GM12878 (cell line): ENCODE measurements around the gene CRELD2. TPM values are rescaled to one million over a fixed set of nuclear protein-coding genes. Genes with fewer than 3 reads are reported as not detected.

Source experiments
- ATAC-seq: fragments of 200-7000 bp; cut with Tn5 transposase; 3 replicates; pipeline ENCODE4 v1.9.1; 2020; ENCODE audit warnings: mild to moderate bottlenecking, moderate library complexity
- BruUV-seq: library from RNA; stranded (reverse); fragments of 400-500 nt; replicated peaks from 2 replicates; lab custom pipeline; 2021; lab: Mats Ljungman, UMichigan
- CTCF ChIA-PET: fragments of 300-600 bp; sonication (Branson Sonifier 250); formaldehyde crosslinking; extraction: SDS; loops from one replicate; lab custom pipeline; 2021; ENCODE audit warnings: inconsistent platforms; lab: Yijun Ruan, JAX
- POLR2A ChIA-PET: fragments of 350-600 bp; formaldehyde crosslinking; extraction: SDS; loops from one replicate; lab custom pipeline; 2021; ENCODE audit warnings: inconsistent platforms; lab: Charles Lee
- RAD21 ChIA-PET: fragments of 300-600 bp; sonication (Branson Sonifier 250); formaldehyde crosslinking; loops from one replicate; lab custom pipeline; 2023; ENCODE audit warnings: antibody characterized with exemption; ENCODE audit not compliant: unreplicated experiment; lab: Charles Lee
- SMC1A ChIA-PET: fragments of 300-600 bp; sonication (Branson Sonifier 250); formaldehyde crosslinking; loops from one replicate; lab custom pipeline; 2023; ENCODE audit not compliant: unreplicated experiment, uncharacterized antibody; lab: Charles Lee
- DNase-seq: peaks from one replicate; pipeline ENCODE4 v3.0.0-alpha.2; 2011; ENCODE audit warnings: low read depth, low spot score
- FAIRE-seq: peaks from 3 replicates; lab custom pipeline; 2011; peaks lifted over from hg19 to GRCh38; lab: Jason Lieb, UNC
- H2AFZ ChIP-seq: 2 replicates; pipeline ENCODE4 v1.6.0; 2011; ENCODE audit warnings: low read depth, low read length, control low read depth; ENCODE audit not compliant: control insufficient read depth
- H3K27ac ChIP-seq: 2 replicates; pipeline ENCODE4 v1.5.1; 2011; ENCODE audit warnings: control low read depth; ENCODE audit not compliant: control insufficient read depth, insufficient read depth
- H3K27me3 ChIP-seq, 2 experiments: replicated peaks in 1 of 2; 2 replicates each; pipeline versions ENCODE4 v1.6.0 to v1.6.1; 2011; ENCODE audit warnings: low read length in 1 of 2; ENCODE audit not compliant: control insufficient read depth in 2 of 2, insufficient read depth in 2 of 2
- H3K36me3 ChIP-seq, 2 experiments: 2 replicates each; pipeline ENCODE4 v1.5.1; 2011; ENCODE audit warnings: low read length in 1 of 2; ENCODE audit not compliant: control insufficient read depth in 2 of 2, insufficient read depth in 2 of 2
- H3K4me1 ChIP-seq: 2 replicates; pipeline ENCODE4 v1.6.1; 2011; ENCODE audit warnings: mild to moderate bottlenecking, low read length, moderate library complexity, mixed read lengths; ENCODE audit not compliant: control insufficient read depth, insufficient read depth
- H3K4me2 ChIP-seq: 2 replicates; pipeline ENCODE4 v1.6.0; 2011; ENCODE audit warnings: control low read depth; ENCODE audit not compliant: control insufficient read depth, insufficient read depth
- H3K4me3 ChIP-seq: fragments of 200-600 bp; sonication (generic); 2 replicates; pipeline ENCODE4 v1.5.1; 2016
- H3K79me2 ChIP-seq: 2 replicates; pipeline ENCODE4 v1.6.0; 2011; ENCODE audit warnings: low read length; ENCODE audit not compliant: control insufficient read depth, insufficient read depth
- H3K9ac ChIP-seq: 2 replicates; pipeline ENCODE4 v1.8.0; 2011; ENCODE audit warnings: low read length, control low read depth, mixed read lengths; ENCODE audit not compliant: control insufficient read depth, insufficient read depth
- H3K9me3 ChIP-seq: replicated peaks from 3 replicates; pipeline ENCODE4 v1.5.1; 2011; ENCODE audit warnings: mild to moderate bottlenecking, low read length; ENCODE audit not compliant: control insufficient read depth, insufficient read depth
- H4K20me1 ChIP-seq: 2 replicates; pipeline ENCODE4 v1.6.0; 2011; ENCODE audit not compliant: control insufficient read depth, insufficient read depth
- KAT2A ChIP-seq: conservative IDR thresholded peaks from 2 replicates; pipeline ENCODE4 v1.6.1; 2011; ENCODE audit warnings: low read depth, low read length; ENCODE audit not compliant: control insufficient read depth
- MYC ChIP-seq: IDR thresholded peaks from 2 replicates; pipeline ENCODE4 v1.6.1; 2011; ENCODE audit warnings: mild to moderate bottlenecking, low read length, moderate library complexity, inconsistent platforms; ENCODE audit not compliant: insufficient read depth, insufficient replicate concordance, insufficient read length, severe bottlenecking
- NKRF ChIP-seq: fragments of 450-650 bp; conservative IDR thresholded peaks from 2 replicates; pipeline ENCODE4 v1.6.1; 2017; ENCODE audit warnings: mild to moderate bottlenecking, moderate library complexity
- SIX5 ChIP-seq: IDR thresholded peaks from 2 replicates; pipeline ENCODE4 v1.6.1; 2011; ENCODE audit warnings: mild to moderate bottlenecking, low read depth, low read length, moderate library complexity; ENCODE audit not compliant: severe bottlenecking
- ZBED1 ChIP-seq: IDR thresholded peaks from 2 replicates; pipeline ENCODE4 v1.6.1; 2016; ENCODE audit warnings: borderline replicate concordance
- ZZZ3 ChIP-seq: IDR thresholded peaks from 2 replicates; pipeline ENCODE4 v1.6.1; 2011; ENCODE audit warnings: low read depth; ENCODE audit not compliant: control insufficient read depth, insufficient read length
- WGBS: methylation state at CpG from one replicate; pipeline ENCODE4 v1.1.6; 2016; ENCODE audit warnings: low lambda C conversion rate; ENCODE audit not compliant: insufficient replicate concordance, insufficient coverage; ENCODE audit errors: missing lambda C conversion rate; 5-methylcytosine and 5-hydroxymethylcytosine counted together
- in situ Hi-C: fragments of 300-500 bp; cut with MboI; formaldehyde crosslinking; loops from 9 replicates; pipeline ENCODE4 v1.14.3; 2018; ENCODE audit warnings: mixed read lengths
- intact Hi-C: fragments of 100-400 bp; cut with micrococcal nuclease; formaldehyde crosslinking; loops from one replicate; pipeline ENCODE4 v1.14.2; 2022; ENCODE audit not compliant: unreplicated experiment
- polyA plus RNA-seq, 11 experiments: library from polyadenylated mRNA; depleted of rRNA in 4 of 11; unstranded in 6 of 11; stranded (reverse) in 5 of 11; fragments of >200 nt; fragmentation: Nextera tagmentation in 4 of 11; fragmentation: Illumina TruSeq in 1 of 11; extraction: Ambion mirVana in 4 of 11; extraction: Trizol in 1 of 11; gene quantifications; 1 replicate in 1 of 11; 2 replicates in 10 of 11; pipeline versions ENCODE4 v1.2.1 to v1.2.3, GENCODE V29; 2011 to 2016; ENCODE audit warnings: inconsistent platforms in 2 of 11, missing spikeins in 2 of 11, low read depth in 1 of 11
- total RNA-seq, 4 experiments: library from RNA; depleted of rRNA in 3 of 4; stranded (reverse); fragments of >200 nt in 3 of 4; fragmentation: Illumina TruSeq in 1 of 4; extraction: Trizol in 1 of 4; gene quantifications; 2 replicates each; pipeline versions ENCODE4 v1.2.1 to v1.2.3, GENCODE V29; 2013 to 2021
- TF ChIP-seq, protein P1 (sequence below), 3 experiments: IDR thresholded peaks in 2 of 3; conservative IDR thresholded peaks in 1 of 3; 2 replicates each; pipeline ENCODE4 v1.5.1; 2011; ENCODE audit warnings: low read depth in 3 of 3, low read length in 3 of 3, mild to moderate bottlenecking in 3 of 3, control low read depth in 2 of 3, moderate library complexity in 2 of 3, inconsistent platforms in 1 of 3, mixed read lengths in 1 of 3; ENCODE audit not compliant: control insufficient read depth in 2 of 3, insufficient read depth in 1 of 3; ENCODE audit errors: extremely low read depth in 1 of 3

Gene CRELD2
- total and polyA plus RNA-seq, 10 of the 15 experiments (the other 5 are each of a cell fraction or from before 2014, with no cell fraction given) = 9.4 to 111 (median 25.9) TPM

DNA sequence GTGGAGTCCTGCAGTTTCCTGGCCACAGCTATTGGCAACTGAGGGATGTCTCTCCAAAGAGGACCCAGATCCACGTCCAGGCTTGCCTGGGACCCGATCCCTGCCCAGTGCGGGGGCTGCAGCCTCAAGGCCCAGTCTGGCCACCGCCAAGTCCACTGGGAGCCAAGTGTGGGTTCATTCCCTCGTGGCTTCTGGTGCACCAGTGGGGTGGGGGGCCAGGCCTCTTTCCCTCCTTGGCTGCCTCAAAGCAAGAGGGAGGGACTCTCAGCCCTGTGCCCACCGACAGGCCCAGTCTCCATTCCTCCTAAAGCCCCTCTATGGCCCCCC lies 28.8 kb downstream of the CRELD2 start:
- CTCF ChIA-PET = interaction anchor here (1.2 kb wide), 1 partner anchor 11 kb away, joined by 4 read pairs; no protein-coding TSS in a partner anchor
- SMC1A ChIA-PET = no interaction called here
- DNase-seq (no peak), ATAC-seq (no peak), FAIRE-seq (no peak)
- no peaks in the 10 kb centered on the region for H4K20me1 ChIP-seq
- POLR2A ChIA-PET = no interaction called here
- no peak overlapping the region for H3K9ac ChIP-seq
- no peaks in the 10 kb centered on the region for H3K36me3 ChIP-seq
- no peaks in the 10 kb centered on the region for H3K27me3 ChIP-seq
- no peaks in the 10 kb centered on the region for H3K9me3 ChIP-seq
- no peak overlapping the region for H2AFZ ChIP-seq
- no peak for TF ChIP-seq MYC
- TF ChIP-seq ZBED1 = no peak
- TF ChIP-seq NKRF = no peak
- no peak for TF ChIP-seq ZZZ3
- TF ChIP-seq SIX5 = no peak
- TF ChIP-seq, protein P1, sequence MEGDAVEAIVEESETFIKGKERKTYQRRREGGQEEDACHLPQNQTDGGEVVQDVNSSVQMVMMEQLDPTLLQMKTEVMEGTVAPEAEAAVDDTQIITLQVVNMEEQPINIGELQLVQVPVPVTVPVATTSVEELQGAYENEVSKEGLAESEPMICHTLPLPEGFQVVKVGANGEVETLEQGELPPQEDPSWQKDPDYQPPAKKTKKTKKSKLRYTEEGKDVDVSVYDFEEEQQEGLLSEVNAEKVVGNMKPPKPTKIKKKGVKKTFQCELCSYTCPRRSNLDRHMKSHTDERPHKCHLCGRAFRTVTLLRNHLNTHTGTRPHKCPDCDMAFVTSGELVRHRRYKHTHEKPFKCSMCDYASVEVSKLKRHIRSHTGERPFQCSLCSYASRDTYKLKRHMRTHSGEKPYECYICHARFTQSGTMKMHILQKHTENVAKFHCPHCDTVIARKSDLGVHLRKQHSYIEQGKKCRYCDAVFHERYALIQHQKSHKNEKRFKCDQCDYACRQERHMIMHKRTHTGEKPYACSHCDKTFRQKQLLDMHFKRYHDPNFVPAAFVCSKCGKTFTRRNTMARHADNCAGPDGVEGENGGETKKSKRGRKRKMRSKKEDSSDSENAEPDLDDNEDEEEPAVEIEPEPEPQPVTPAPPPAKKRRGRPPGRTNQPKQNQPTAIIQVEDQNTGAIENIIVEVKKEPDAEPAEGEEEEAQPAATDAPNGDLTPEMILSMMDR (IDR thresholded peaks at IDR 0.05 in 2 of 3, conservative IDR thresholded peaks at IDR 0.05 in 1 of 3; ENCODE audit: control insufficient read depth in 2 of 3, extremely low read depth in 1 of 3, insufficient read depth in 1 of 3, low read depth in 3 of 3, low read length in 3 of 3) = no peak
- no peak for TF ChIP-seq KAT2A
- H3K27ac ChIP-seq = no peak overlapping the region
- no peak overlapping the region for H3K4me3 ChIP-seq
- in situ Hi-C loops = no loop called here
- 65% methylated on average over 6 of the region's 6 CpGs for WGBS
- H3K4me2 ChIP-seq = no peak overlapping the region
- no TSS peak for BruUV-seq
- H3K79me2 ChIP-seq = peaks cover 16% of the 10 kb centered on the region
- intact Hi-C loops = no loop called here
- peaks cover 4% of the 10 kb centered on the region; the same call in 1 of the 2 replicates for H3K4me1 ChIP-seq
- RAD21 ChIA-PET = no interaction called here
